ENCODE results near the gene SNX27.

SNX27 gene

DNA sequence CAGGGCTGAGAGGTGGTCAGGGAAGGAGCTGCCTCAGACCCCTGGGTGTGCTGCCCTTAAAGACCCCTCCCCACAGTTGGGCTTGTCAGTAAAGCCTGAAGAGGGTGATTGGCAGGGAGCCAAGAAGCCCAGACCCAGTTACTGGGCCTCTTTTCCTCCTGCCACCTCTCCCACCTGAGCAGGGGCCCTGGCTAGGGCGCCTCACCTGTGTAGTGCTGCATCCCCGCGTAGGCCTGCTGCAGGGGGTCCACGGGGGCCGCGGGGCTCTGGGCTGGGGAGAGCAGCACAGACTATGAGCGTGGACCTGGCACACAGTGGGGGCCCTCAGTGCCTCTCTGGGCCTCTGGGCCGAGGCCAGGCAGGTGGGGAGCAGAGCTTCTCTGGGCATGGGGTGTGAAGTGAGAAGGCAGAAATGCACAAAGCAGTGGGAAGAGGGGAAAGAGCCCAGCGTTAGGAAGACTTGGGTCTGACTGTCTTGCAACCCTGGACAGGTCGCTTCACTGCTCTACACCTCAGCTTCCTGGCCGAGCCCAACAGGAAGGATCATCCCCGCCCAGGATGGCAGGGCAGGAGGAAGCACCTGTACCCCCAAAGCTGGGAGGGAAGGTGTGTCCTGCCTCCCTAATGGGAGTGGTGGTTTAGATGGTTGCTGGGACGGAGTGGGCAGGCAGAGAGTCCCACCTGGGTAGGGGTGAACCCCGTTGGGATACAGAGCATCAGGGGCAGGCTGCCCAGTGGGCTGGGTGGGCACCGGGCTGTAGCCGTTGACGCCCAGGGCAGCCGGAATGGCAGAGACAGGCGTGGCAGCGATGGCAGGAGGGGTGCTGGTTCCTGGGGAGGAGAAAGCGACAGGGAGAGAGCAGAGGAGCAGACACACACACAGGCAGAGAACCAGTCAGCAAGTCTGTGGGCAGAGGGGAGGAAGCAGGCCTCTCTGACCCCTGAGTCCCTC, 94.9 kb downstream of the SNX27 start:
- no peak for DNase-seq

DNA sequence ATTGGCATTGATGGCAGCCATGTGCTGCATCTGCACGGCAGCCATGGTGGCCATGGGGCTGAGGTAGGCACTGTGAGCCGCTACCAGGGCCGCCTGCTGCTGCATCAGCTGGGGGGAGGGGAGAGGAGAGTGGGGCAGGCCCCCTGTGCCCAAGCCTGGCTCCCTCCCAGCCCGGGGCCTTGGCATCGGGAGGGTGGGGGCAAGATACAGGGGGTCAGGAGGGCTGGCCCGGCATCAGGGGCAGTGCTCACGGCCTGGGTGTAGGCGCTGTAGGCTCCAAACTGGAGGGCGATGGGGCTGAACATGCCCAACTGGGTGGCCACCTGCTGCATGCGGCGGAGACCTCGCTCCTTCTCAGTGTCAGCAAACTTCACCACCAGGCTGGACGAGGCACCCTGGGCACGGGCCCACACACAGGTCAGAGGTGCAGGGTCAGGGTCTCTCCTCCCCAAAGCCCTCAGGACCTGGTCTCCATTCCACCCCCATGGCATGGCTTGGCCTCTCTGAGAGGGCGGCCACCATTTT, 95.8 kb downstream of the SNX27 start:
- no peak for DNase-seq

DNA sequence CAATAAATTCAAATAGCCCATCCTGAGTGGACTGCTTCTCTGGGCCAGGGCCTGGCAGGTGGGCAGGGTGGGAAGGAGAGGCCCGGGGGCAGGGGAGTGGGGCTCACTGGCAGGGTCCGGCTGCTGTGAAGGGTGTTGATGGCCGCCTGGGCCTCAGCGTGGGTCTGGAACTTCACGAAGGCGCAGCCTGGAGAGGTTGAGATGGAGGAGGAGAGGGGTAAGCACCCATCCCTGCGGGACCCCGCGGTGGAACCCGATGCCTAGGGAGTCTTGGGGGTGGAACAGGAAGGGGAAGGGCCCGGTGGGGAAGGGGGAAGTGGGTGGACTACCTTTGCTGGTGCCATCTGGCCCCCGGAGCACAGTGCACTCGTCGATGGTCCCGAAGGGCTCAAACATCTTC, 97.0 kb downstream of the SNX27 start:
- DNase-seq = no peak

DNA sequence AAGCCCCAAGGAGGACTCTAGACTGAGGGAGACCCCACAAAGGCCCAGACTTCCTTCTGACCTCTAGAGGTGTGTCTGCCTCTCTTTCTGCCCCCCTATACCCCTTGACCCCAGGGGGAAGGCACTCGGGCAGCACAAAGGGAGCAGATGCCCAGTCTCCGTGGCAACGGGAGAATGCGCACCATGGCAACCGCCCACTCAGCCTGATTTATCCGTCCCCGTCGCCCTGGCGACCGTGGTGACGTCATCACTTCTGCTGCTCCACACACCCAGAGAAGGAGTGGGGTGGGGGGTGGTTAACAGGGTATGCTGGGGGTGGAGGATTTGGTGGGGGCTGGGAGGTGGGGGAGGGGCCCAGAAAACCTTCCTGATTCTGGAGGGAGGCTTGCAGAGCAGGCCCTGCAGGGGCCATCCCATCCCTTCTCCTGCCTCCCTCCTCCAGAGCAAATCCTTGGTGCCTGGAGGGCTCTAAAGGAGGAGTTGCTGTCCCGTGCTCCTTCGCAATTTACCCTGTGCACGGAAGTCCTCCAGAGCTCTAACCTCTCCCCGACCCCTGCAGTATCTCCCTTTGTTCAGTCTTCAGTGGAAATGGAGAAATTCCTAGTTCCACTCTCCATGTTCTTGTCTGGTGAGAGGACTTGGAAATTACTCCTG, 98.5 kb downstream of the SNX27 start:
- peak; percentile 22 to 60 (median 40) for DNase-seq

DNA sequence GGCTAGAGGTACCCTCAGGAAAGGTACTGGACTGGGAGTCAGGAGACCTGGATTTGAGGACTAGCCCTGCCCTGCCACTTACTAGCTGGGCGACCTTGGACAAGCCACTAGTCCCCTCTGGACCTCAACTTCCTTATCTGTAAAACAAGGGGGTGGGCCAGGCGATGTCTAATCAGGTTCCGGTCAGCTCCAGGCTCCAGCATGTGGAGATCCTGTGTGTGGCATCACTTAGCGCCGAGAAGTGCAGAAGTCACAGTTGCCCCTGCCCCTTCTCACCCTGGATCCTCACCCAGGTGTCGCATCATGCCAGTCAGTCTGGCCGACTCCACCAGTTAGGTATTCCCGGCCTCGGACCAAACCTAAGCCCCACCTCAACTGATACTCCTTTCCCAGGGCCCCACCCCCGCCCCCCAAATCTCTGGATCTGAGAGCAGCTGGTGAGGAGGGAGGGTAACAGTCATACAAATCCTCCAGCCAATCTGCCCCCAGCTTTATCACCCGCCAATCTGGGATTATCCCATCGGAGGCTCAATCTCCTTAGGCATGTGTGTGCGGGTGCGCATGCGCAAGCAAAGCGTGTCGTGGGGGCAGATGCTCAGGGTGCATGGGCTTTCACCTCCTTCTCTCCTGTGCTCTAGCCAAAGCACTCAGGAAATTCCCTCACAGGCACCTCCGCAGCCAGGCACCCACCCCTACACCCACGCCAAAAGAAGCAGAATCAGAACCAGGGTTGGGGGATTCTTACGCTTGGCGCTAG, 99.4 kb downstream of the SNX27 start:
- DNase-seq = no peak

DNA sequence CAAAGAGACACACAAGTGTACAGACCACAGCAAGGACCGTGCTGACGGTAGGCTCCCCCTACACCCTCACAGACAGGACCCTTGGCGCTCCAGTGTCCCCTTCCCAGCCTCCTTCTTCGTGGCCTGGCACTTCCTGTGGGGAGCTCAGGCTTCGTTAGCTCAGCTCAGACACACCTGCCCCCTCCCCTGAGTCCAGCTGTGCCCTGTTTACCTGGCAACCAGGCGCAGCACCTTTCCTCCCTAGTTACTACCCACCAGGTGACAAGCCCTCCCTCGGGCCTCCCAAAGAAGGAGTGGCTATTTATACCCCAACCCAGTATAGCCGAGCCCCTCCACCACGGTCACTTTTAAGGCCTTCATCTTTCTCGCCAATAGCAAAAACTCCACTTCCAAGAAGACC, 100.1 kb downstream of the SNX27 start:
- DNase-seq = no peak

DNA sequence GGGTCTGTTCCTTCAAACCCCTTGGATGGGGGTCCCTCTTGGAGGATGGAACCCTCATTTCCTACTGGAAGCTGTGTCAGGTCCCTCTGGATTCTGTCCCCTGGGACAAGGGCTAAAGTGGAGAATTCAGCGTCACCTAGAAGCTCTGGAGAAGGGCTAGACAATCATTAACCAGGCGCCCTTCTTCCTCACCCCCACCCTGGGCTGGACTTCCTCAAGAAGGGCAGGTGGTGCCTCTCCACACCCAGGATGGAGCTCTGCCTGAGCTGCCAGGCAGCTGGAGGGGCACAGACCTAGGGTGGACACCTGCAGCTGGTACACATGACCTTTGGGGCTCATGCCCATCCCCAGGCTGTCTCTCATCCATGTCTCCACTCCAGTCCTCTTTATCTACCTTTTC, 101.2 kb downstream of the SNX27 start:
- DNase-seq = no peak

DNA sequence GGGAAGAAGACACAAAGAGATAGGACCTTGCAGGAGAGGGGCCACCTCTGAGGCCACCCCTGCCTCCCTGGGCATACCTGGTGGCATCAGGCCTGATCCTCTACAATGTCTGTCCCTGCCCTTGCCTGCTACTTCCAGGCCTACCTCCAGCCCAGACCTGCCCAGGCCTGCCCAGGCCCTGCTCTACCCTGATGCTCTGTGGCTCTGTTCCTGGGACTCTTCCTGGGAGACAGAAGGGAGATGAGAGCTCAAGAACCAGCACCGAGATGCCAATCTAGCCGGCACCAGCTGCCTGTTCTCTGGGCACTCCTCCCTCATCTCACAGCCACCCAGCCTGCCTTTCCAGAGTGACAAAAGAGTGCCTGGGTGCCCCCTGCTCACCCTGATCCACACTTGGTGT, 102.0 kb downstream of the SNX27 start:
- no peak for DNase-seq

DNA sequence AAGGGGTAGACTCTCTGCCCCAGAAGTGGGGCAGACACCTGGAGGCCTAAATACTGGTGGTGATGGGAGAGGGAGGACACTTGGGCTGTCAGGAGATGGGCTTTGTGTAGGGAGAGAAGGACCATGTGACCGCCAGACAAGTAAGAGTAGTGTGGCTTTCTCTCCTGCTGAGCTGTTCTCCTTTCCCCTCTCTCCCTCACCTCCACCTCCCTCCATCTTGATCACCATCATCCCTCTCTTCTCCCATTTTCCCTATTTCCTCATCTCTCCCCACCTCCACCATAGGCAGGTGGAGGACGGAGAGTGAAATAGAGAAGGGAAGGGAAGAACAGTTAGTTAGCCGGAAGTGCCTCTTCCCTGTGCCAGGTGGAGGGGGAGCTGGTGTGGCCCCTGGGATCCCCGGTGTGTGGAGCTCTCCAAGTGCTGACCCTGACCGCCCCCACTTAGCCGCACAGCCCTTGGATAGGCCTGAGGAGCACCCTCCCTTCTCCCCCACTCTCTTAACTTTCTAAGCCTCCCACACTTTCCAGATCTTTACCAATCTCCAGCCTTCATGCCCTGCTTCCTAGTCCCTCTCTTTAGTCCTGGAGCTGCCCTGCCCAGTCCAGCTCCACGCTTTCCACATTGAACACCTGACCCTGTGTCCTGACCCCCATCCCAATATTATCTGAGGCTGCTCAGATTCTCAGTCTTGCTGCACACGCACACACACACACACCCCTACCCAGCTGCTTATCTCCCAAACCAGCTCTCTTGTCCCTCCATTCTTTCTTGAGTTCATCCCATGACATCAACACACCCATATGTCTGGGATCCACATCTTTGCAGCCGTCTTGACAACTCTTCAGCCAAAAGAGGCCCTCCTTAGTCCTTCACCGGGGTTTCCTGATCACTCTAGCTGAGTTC, 103.2 kb downstream of the SNX27 start:
- DNase-seq = no peak

DNA sequence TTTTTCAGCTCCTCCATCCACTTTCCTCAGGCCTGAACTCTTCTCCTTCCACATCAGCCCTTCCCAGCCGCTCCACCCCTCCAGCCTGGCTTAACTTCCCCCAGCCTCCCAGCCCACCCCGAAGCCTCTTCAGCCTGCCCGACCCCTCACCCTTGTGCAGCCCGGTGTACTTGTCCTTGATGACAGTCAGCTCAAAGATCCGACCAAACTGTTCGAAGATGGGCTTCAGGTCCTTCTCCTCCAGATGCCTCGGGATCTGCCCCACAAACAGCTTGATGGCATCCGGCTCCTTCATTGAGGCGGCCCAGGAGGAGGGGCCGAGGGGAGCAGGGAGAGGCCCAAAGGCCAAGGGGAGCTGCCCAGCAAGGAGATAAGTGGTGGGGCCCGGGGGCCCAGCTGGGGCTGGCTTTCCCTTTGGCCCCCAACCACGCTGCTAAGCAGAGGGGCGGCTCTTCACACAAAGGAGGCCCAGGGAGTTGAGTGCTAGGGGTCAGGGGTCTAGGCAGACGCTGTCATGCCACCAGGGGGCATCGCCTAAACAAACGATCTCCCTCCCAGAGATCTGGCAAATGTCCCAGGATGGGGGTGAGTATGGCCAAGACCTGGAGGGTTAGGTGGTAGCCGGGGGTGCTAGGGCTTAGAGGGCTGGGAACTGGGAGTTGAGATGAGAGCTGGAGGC, 104.0 kb downstream of the SNX27 start:
- DNase-seq = no peak

DNA sequence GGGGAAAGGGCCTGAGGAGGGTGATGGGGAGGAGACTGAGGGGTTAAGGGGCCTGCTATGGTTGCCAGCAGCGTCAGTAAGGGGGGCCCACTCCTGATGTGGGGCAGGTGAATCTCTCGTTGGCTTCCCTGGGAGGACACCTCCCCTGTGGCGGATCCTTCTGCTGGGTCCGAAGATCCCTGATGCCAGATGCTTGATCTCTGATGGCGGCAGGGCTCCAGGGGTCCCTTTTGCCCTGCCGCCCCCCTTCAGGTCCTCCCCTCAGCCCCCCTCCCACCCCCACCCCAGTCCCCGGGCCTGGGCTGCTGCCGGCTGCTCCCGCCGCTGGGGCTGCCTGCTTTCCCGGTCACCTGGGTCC, 104.5 kb downstream of the SNX27 start:
- DNase-seq = no peak

DNA sequence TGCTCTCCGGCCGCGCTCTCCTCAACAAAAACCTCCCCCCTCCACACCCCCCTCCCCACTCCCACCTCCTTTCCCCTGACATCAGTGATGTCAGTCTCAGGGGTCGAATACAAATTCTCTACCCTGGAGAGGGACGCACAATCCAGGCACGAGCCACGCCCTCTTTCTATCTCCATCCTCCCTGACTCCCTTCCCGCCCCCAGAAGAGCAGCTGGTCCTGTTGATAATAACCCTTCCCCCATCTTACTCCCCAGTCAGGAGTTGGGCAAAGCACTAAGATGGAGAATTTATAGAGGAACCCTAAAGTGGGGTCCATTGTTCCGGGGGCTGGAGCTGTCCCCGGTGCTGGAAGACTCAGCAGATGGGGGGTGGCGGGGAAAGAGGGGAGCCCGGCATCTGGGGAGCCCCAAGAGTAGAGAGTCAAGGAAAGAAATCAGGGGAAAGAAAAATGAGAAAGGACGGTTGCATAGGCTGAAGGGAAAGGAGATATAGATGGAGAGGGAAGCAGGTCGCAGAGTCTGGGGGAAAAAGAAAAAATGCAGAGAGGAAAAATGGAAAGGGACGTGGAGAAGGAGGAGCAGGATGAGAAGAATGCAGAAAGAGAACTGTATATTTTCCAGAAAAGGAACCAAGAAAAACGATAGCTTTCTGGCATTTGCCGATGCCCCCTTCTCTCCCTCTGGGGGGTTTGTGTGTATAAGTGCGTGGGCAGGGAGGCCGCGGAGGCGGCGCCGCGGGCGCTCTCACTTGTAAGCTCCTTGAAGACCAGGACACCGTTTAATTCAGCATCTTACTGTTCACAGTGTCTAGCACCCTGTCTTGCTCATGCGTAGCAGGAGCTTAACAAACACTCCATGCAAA, 105.2 kb downstream of the SNX27 start, which contains the start of gene CELF3:
Gene CELF3 (minus strand): TSS at position 33 of the 861 bp plus-strand sequence. CDS start 783 bp downstream, outside the sequence.
- peak in 2 of 4 experiments; percentile 14 to 28 for DNase-seq

DNA sequence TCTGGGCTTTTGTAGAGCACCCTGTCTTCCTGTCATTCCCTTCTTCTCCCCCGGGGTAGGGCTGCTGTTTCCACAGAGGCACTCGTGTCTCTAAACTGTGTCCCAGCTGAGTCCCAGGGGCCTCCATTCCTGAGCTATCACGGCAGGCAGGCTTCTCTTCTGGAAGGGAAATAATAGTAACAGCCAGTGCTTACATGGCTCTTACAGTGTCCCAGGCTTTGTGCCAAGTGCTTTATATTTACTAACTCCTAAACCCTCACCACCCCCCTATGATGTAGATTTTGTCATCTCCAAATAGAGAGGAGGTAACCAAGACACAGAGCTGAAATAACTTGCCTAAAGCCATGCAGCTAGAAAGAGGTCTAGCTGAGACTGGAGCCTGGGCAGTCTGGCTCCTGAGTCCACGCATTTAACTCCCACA, 106.2 kb downstream of the SNX27 start:
- DNase-seq = no peak

DNA sequence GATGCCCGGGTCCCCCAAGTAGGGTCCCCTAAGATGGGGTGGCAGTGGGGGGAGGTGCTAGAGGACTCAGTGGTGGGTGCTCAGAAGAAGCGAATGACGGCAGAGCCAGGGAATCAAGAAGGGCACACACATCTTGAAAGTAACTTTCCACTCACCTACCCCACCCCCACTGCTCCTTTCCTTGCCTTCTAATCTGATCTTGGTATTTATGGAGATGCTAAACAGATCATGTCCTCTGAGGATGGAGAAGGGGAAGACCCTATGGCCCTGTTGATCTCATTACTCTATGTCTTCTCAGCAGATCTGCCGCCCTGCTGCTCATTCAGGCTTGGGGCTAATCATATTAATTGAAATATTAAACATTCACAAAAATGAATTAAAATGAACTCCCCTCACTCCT, 106.8 kb downstream of the SNX27 start:
- no peak for DNase-seq

DNA sequence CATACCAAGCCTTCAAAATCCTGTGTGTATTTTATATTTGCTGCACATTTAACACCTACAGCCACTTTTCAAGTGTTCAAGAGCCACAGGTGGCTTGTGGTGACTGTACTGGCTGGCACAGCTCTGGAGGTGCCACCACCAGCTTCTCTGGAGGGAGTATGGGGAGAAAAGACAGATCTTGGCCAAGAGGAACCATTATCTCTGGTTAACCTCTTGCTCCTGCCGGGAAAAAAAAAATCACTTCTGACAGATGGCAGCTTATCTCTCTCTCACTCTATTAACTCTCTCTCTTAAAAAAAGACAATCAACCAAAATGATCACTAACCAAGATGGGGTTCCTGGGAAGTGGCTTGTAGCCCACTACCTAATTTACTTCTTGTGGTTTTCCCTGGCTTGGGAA, 108.3 kb downstream of the SNX27 start:
- DNase-seq = no peak

DNA sequence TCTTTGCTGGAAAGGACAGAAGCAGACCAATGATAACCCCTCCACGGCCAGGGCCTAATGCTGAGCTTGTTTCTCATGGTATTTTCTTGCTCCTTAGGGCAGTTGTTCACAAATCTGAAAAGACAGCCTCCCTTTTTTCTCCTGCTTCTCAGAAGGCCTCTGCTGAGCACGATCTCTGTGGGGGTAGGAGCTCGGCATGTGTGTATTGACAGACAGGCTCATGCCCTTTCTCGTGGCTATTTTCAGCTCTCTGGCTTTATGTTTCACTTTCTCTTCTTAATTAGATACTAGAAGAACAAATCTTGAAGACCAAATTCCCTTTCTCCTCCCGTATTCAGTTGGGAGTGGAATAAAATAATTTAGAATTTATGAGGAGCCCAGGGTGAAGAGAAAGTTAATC, 108.7 kb downstream of the SNX27 start:
- DNase-seq = peak; percentile 13 to 35 (median 29)

DNA sequence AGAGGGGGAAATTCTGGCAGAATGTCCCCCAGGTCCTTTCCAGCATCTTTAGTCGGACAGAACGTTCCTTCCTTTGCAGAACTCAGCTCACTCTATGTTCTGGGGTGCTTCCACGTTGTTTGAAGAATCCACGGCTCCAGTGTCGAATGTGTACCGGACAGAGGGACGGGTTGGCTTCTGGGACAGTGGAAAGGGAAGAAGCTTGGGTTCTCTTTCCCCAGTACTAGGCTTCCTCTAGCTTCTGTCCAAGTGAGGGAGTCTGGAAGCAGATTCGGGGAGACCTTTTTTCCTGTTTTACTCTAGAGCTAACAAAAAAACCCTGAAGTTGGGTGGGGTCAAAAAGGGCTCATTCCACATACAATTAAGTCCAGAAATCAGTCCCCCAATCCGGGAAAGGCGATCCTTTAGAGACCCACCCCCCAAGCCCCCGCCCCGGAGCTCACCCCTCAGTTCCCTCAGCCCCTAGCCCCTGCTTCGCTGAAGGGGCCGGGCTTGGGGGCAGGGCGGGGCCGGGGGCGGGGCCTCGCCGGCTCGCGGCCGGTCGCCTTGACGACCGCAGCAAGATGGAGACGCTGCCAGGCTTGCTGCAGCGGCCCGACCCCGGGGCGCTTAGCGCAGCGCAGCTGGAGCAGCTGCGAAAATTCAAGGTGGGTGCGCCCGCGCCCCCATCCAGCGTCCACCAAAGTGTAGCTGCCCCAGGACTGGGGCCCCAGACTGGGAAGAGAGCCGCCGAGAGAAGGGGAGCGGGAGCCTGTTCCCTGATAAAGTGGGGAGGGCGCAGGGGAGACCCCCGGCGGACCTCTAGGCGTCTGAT, 109.3 kb downstream of the SNX27 start, which contains the start of gene RIIAD1:
Gene RIIAD1 (plus strand): TSS at position 549 of the 814 bp plus-strand sequence. CDS start 15 bp downstream, at position 564.
- DNase-seq = peak; percentile 13 to 43 (median 34)

DNA sequence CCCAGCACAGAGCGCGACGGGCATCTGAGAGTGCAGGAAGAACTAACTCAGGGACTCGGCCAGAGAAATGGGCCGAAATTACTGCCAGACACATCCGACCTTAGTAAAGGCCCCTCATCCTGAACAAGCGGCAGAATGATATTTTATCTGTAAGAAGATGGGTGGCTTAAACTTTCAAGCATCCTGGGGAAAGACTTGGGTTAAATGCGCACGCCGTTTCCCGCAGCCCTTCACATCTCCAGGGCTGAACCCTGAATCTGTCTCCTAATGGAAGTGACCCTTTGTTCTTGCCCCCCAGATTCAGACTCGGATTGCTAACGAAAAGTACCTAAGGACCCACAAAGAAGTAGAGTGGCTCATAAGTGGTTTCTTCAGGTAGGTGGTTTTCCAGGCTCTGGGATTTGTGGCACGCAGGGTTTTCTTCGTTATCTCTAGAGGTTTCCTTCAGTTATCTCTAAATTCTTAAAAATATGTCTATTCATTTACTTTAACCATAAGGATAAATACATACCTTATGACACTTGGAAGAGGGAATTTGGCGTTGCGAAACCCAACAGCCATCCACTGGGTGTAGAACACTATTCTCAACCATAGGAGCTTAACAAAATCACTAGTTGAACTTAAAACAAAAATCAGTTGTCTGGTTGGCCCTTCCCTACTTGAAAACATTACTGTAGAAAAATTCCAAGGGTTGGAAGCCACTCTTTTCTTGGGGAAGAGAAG, 110.1 kb downstream of the SNX27 start:
- no peak for DNase-seq
